Mucosa of stomach (tissue), 1 donor: ENCODE measurements around the gene FAIM2.

Experiments used
- H3K27me3 ChIP-seq: one replicate; pipeline ENCODE4 v1.7.0; 2013; ENCODE audit warnings: mild to moderate bottlenecking, low read length; ENCODE audit not compliant: control insufficient read depth, insufficient read depth
- H3K36me3 ChIP-seq: one replicate; pipeline ENCODE4 v1.7.0; 2013; ENCODE audit warnings: low read length; ENCODE audit not compliant: control insufficient read depth, insufficient read depth
- H3K4me1 ChIP-seq: one replicate; pipeline ENCODE4 v1.7.0; 2013; ENCODE audit warnings: mild to moderate bottlenecking, low read length; ENCODE audit not compliant: control insufficient read depth, insufficient read depth
- H3K4me3 ChIP-seq: one replicate; pipeline ENCODE4 v1.7.0; 2013; ENCODE audit warnings: low read length
- H3K9ac ChIP-seq: one replicate; pipeline ENCODE4 v1.7.0; 2013; ENCODE audit warnings: mild to moderate bottlenecking, low read length, moderate library complexity
- H3K9me3 ChIP-seq: one replicate; pipeline ENCODE4 v1.7.0; 2013; ENCODE audit warnings: mild to moderate bottlenecking, low read length, moderate library complexity; ENCODE audit not compliant: control insufficient read depth
- donor health status: Pancreatic carcinoma.

Gene FAIM2

DNA sequence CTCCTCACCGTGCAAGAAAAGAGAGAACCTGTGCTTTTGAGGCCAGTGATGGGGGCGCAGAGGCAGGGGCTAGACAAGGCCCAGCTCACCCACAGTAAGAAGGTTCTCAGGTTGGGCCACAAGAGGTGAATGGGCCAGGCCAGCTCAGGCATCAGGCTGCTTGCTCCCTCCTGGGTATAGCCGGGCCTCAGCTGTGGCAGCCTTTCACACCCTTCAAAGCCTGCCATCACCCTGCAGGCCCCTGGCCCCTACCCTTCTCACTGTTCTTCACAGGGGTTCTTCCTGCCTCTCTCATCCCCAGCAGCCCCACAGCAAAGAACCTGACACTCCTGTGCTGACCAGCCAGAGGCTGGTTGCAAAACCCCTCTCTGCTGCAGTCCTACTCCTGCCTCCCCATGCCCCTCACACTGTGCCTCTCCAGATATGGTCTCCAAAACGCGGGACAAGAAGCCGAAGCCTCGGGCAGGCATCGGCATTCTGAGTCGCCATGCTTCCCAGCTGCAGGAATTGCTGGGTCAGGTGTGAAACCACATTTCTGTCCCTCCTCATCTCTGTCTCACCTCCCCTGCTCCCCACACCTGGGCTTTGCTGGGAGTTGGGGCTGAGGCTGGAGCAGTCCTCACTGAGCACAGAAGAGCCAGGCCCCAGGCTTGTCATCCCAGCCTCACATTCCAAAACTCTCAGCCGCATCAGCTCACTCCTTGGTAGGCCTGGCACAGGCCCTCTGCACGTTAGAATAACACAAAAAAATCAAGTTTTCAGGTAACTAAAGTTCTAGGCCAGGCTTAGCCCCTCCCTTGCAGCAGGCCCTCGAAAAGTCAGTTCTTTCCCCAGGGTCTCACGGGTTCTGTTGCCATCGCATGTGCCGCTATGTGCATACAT is 6.9 kb upstream of the FAIM2 start:
- H3K36me3 ChIP-seq: no peaks in the 10 kb centered on the region

DNA sequence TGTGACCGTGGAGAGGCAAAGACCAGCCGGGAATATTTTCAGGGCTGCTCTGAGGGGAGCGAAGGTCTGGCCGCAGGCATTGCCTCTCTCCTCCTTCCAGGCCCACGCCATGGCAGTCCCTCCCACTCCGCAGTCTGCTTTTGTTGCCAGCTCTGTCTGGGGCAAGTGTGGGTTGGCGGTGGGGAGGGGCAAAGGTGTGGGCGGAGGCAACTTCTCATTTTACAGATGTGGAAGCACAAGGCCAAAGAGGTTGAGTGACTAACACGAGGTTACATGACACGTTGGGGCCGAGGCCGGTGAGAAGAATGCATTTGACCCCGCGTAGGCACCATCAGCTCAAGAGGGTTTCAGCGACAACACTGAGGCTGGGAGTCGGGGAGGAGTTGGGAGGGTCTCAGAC is 6.1 kb upstream of the FAIM2 start:
- Histone ChIP-seq H3K4me3 (peak overlapping the region; percentile 4), H3K9me3 (no peaks in the 10 kb centered on the region), H3K36me3 (no peaks in the 10 kb centered on the region), H3K9ac (no peak overlapping the region), H3K4me1 (peaks cover 11% of the 10 kb centered on the region), H3K27me3 (no peaks in the 10 kb centered on the region)

More for the DNA sequence above, 6.9 kb upstream of the FAIM2 start:
- H3K4me3 ChIP-seq: peak overlapping the region; percentile 4
- peaks cover 11% of the 10 kb centered on the region for H3K4me1 ChIP-seq
- no peaks in the 10 kb centered on the region for H3K9me3 ChIP-seq
- no peaks in the 10 kb centered on the region for H3K27me3 ChIP-seq
- no peak overlapping the region for H3K9ac ChIP-seq

DNA sequence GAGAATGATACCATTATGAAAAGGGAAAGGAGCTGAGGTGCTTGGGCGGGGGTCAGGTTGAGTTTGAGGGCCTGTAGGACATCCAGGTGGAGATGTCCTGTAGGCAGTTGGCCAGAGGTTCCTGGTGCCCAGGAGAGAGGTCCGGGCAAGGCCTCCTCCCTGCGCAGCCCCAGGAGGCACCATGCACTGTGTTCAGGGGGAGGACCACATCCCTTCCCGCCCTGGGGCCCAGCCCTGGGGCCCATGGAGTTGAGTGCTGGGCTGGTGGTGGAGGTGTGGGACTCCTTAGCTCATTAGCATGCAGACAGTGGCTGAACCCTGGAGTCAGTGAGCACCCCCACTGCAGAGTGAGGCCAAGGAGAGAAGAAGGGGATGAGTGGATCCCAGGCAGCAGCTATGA is 5.7 kb upstream of the FAIM2 start:
- Histone ChIP-seq H3K9ac (no peak overlapping the region), H3K27me3 (no peaks in the 10 kb centered on the region), H3K36me3 (no peaks in the 10 kb centered on the region), H3K4me3 (no peak overlapping the region), H3K4me1 (peaks cover 11% of the 10 kb centered on the region), H3K9me3 (no peaks in the 10 kb centered on the region)

DNA sequence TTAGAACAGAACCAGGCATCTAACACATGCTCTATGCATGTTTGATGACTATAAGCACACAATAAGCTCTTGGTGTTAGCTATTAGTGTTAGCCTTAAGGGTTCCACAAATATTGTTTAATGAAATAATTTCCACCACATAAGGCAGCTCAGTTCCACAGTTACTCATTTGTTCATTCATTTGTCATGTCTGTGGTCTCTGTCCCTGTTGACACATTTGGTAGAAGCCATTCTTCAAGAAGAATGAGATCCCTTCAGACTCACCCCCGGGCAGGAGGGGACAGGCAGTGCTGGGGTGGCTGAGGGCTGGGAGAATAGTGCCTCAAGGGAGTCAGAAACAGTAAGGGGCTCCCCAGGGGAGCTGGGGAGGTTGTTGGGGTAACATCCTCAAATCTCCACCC is 3.7 kb upstream of the FAIM2 start:
- H3K9me3 ChIP-seq: no peaks in the 10 kb centered on the region
- H3K36me3 ChIP-seq: no peaks in the 10 kb centered on the region
- H3K4me1 ChIP-seq: peaks cover 11% of the 10 kb centered on the region
- no peak overlapping the region for H3K4me3 ChIP-seq
- H3K27me3 ChIP-seq: no peaks in the 10 kb centered on the region
- H3K9ac ChIP-seq: no peak overlapping the region

DNA sequence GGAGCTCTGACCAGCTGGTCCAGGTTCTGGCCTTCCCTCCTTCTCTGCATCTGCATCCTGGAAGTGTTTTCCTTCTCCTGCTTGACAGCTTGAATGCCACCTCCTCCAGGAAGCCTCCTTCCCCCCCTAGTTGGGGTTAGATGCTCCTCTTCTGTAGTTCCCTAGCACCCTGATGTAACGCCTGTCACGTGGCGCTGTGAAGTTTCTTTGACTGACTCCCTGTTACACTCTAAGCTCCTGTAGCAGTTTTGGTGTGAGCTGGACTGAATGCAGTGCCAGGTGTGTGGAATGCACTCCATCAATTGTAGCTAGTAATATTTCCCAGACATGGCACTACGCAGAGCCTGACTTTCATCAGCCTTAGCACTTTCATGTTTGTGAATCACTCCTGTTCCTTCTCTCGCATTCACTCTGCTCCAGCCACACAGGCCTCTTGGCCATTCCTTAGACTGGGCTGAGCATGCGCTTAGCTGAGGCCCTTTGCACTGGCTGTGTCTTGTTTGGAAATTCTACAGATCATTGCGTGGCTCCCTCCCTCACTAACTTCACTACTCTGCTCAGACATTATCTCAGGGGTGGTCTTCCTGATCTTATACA is 2.1 kb upstream of the FAIM2 start:
- Histone ChIP-seq H3K9ac (no peak overlapping the region), H3K4me1 (peaks cover 11% of the 10 kb centered on the region), H3K4me3 (no peak overlapping the region), H3K36me3 (no peaks in the 10 kb centered on the region), H3K9me3 (no peaks in the 10 kb centered on the region), H3K27me3 (no peaks in the 10 kb centered on the region)

DNA sequence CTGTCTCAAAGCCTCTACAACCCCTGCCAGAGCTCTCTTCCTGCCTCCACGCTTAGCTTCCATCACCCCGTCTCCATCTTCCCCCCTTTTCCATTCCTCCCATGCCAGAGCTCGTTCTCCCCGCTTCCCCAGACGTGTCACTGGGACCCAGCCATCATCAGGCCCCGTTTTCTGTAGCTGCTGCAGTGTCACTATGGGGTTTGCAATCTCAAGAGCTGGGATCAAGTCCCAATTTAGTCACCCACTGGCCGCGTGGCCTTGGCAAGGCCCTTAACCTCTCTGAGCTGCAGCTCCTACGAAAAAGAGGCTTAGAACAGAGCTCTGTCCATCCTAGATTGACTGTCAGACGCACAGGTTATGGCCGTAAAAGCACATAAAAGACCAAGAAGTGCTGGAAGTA is 901 bp upstream of the FAIM2 start:
- H3K9me3 ChIP-seq: no peaks in the 10 kb centered on the region
- no peak overlapping the region for H3K4me3 ChIP-seq
- H3K9ac ChIP-seq: no peak overlapping the region
- no peaks in the 10 kb centered on the region for H3K27me3 ChIP-seq
- H3K36me3 ChIP-seq: no peaks in the 10 kb centered on the region
- H3K4me1 ChIP-seq: peaks cover 2% of the 10 kb centered on the region

DNA sequence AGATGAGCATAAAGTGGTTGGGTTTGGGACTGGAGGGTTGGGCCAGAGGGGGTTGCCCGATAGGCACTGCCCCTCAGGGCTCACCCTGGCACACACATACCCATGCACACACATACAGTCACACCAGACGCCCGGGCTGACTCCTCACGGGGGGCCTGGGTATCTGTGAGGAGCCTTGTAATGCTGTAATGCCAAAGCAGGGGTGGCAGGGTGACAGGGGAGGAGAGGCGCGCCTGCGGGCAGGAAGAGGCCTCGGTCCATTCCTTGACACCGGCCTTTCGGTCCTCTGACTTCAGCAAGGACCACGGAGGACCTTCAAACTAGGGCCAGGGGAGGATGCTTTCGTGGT is 375 bp downstream of the FAIM2 start:
- no peaks in the 10 kb centered on the region for H3K9me3 ChIP-seq
- no peak overlapping the region for H3K9ac ChIP-seq
- H3K4me1 ChIP-seq: no peaks in the 10 kb centered on the region
- no peaks in the 10 kb centered on the region for H3K36me3 ChIP-seq
- H3K4me3 ChIP-seq: no peak overlapping the region
- H3K27me3 ChIP-seq: no peaks in the 10 kb centered on the region

DNA sequence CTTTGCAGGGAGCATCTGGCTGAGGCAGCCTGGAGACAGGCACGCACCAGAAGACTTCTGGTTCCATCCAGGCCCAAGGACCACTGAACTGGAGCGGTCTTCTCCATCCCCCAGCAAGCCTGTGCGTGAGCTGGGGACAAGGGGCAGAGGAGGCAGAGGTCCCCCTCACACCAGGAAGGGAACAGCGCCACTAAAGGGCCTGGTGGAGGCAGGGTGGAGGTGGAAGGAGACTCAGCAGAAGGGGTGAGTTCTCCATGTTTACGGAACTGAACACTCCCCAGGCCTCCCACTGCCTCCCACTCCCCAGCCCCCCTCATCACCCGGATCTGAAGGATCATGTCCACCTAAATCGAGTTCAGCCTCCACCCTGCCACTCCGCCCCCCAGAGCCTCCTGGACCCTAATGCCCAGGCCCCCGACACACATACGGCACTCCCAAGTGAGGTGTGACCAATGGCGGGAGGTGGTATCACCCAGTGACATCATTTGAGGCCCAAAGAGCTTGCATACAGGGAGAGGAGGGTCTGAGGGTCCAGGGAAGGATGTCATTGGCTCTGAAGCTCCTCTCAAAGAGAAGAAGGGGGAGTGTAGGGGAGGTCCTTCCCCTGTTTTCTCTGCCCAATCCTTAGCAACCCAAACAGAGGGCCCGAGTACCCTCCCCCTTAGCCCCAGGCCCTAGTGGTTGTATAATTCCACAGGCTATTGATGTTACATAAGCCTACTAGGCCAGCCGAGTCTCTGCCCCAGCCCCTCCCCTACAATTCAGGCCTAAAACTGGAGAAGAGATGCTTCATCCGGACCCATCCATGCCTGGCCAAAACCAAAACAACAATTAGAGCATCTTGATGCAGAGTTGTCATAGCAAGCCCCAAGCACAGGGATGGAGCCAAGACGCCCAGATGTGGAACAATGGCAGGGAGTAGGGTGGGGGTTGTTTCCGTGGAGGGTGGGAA is 1.0 kb downstream of the FAIM2 start:
- no peaks in the 10 kb centered on the region for H3K27me3 ChIP-seq
- no peak overlapping the region for H3K9ac ChIP-seq
- H3K4me1 ChIP-seq: no peaks in the 10 kb centered on the region
- H3K9me3 ChIP-seq: no peaks in the 10 kb centered on the region
- no peak overlapping the region for H3K4me3 ChIP-seq
- no peaks in the 10 kb centered on the region for H3K36me3 ChIP-seq

DNA sequence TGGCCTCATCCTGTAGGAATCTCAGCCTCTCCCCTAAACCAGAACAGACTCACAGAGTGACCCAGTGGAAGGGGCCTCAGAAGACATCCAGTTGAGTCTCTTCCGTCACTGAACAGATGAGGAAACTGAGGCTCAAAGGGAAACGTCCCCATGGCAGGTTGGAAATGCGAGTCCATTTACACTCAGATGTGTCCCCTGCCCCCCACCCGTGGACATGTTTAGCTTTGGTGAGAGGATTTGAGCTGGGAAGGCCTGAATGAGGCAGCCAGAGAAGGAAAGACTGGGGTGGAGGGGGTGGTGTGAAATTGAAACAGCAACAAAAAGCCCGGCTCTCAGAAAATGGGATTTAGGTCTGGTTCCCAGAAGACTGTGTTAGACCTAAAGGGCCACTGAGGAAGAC is 1.7 kb downstream of the FAIM2 start:
- no peak overlapping the region for H3K4me3 ChIP-seq

DNA sequence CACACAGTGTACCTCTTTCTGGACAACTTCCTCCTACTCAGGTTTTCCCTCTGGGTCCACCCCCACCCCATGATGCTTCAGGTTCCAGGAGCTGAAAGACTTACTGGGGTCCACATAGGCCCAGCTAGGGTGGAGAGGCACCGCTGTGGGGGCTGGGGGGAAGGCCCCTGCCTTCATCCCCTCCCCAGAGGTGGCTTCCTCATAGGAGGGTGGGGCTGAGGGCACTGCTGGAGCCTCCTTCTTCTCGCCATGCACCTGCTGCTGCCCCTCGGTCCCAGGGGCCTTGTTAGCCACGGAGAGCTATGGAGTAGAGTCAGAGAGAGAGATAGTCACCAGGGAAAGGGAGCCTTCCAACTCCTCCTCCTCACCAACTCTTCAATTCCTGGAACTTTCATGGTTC is 2.7 kb downstream of the FAIM2 start:
- Histone ChIP-seq H3K4me1 (peaks cover under 1% of the 10 kb centered on the region), H3K36me3 (no peaks in the 10 kb centered on the region), H3K4me3 (no peak overlapping the region), H3K9me3 (no peaks in the 10 kb centered on the region), H3K27me3 (no peaks in the 10 kb centered on the region), H3K9ac (no peak overlapping the region)

More for the DNA sequence above, 1.7 kb downstream of the FAIM2 start:
- Histone ChIP-seq H3K36me3 (no peaks in the 10 kb centered on the region), H3K9me3 (no peaks in the 10 kb centered on the region), H3K27me3 (no peaks in the 10 kb centered on the region), H3K9ac (no peak overlapping the region), H3K4me1 (no peaks in the 10 kb centered on the region)

DNA sequence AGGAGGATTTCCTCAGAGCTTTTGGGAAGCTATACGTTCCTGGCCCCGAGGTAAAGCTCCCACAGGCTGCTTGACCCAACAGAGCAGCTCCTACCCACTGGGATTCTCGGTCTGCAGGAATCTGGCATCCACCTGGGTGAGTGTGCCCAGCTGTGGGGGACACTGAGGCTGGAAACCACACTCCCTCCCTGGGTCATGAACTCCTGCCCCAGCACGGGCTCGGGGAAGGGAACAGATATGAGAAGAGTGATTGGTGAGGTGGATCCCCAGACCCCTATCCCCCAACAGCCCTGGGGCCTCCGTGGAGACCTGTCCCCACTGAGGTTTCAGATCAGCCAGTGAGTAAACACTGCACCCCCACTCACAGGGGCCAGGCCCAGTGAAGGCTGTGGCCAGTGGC is 3.3 kb downstream of the FAIM2 start:
- Histone ChIP-seq H3K9me3 (no peaks in the 10 kb centered on the region), H3K9ac (no peak overlapping the region), H3K4me3 (no peak overlapping the region), H3K4me1 (peaks cover 6% of the 10 kb centered on the region), H3K27me3 (no peaks in the 10 kb centered on the region), H3K36me3 (no peaks in the 10 kb centered on the region)

DNA sequence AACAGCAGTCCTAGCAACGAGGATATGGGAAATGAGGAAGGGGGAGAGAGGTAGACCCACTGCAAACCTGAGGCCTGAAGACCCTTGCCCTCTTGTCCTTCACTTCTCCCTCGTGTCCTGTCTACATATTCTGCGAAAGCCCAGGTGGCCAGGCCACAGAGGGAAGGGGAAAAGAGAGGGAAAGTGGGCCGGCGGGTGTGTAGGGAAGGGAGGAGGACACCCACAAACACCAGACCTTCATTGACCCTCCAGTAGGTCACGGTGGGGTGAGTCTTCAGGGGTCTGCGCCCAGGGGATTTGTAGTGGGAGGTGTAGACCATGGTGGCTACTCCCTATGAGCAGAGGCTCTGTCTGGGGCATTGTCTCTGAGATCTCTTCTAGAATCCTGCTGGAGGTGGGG is 3.8 kb downstream of the FAIM2 start:
- no peaks in the 10 kb centered on the region for H3K36me3 ChIP-seq

More for the DNA sequence above, 3.8 kb downstream of the FAIM2 start:
- peaks cover 11% of the 10 kb centered on the region for H3K4me1 ChIP-seq
- H3K4me3 ChIP-seq: no peak overlapping the region
- H3K9ac ChIP-seq: no peak overlapping the region
- no peaks in the 10 kb centered on the region for H3K27me3 ChIP-seq
- H3K9me3 ChIP-seq: no peaks in the 10 kb centered on the region
